HG03045 (cell line): Measurements from ENCODE around the gene SRRT.
"Not testable (repeated sequence)": the region's sequence is repeated elsewhere in the genome, so short reads cannot be mapped to it uniquely, and the experiment has no call there.

Experiments used
- ATAC-seq: cut with Tn5 transposase; IDR thresholded peaks from one replicate; pipeline ENCODE4 v1.9.1; 2021; ENCODE audit warnings: mild to moderate bottlenecking, moderate library complexity; ENCODE audit not compliant: unreplicated experiment

Gene SRRT

DNA sequence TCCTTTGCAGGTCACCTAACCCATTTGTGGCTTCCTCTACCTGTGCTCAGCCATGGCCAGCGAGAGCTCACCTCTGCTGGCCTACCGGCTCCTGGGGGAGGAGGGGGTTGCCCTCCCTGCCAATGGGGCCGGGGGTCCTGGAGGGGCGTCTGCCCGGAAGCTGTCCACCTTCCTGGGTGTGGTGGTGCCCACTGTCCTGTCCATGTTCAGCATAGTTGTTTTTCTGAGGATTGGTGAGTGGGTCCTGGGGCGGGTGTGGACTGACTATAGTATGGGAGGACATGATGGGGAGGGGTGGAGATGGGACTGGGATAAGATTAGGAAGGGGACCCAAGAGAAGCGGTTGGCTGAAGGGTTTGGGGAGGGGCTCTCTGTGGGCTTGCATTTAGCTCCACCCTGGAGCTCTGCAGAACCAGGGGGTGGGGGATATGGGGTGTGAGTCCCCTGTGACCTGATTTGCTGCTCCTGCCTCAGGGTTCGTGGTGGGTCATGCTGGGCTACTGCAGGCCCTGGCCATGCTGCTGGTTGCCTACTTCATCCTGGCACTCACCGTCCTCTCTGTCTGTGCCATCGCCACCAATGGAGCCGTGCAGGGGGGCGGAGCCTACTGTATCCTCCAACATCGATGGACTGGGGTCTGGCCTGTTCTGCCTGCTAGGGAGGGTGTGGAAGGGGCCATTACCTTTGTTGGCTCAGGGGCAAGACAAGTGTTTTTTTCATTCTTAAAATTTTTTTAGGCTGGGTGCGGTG lies 20.6 kb upstream of the SRRT start:
- ATAC-seq: no peak

DNA sequence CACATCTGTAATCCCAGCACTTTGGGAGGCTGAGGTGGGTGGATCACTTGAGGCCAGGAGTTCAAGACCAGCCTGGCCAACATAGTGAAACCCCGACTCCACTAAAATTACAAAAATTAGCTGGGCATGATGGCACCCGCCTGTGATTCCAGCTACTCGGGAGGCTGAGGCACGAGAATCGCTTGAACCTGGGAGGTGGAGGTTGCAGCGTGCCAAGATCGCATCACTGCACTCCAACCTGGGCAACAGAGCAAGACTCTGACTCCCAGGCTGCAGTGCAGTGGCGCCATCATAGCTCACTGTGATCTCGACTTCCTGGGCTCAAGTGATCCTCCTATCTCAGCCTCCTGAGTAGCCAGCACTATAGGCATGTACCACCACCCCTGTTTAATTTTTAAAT lies 20.0 kb upstream of the SRRT start:
- ATAC-seq: not testable (repeated sequence)

DNA sequence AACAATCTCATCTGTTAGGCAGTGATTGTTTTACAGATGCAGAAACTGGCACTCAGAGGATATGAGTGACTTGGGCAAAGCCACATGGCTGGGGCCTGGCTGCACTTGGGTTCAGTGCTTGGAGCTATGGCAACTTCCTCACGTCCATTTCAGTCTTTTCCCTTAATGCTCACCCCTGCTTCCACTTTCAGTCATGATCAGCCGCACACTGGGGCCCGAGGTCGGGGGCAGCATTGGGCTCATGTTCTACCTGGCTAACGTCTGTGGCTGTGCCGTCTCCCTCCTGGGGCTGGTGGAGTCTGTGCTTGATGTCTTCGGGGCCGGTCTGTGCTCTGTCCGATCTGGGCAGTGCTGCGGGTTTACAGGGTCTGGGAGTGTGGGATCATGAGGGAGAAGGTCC lies 19.4 kb upstream of the SRRT start:
- no peak for ATAC-seq

DNA sequence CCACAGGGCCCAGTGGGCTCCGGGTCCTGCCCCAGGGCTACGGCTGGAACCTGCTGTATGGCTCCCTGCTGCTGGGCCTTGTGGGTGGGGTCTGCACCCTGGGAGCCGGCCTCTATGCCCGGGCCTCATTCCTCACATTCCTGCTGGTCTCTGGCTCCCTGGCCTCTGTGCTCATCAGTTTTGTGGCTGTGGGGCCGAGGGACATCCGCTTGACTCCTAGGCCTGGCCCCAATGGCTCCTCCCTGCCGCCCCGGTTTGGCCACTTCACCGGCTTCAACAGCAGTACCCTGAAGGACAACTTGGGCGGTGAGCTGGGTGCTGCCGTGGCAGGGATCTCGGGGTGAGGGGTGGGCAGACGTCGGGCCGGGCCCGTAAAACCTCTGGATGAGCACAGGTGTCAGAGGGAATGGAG lies 18.0 kb upstream of the SRRT start:
- ATAC-seq: no peak

DNA sequence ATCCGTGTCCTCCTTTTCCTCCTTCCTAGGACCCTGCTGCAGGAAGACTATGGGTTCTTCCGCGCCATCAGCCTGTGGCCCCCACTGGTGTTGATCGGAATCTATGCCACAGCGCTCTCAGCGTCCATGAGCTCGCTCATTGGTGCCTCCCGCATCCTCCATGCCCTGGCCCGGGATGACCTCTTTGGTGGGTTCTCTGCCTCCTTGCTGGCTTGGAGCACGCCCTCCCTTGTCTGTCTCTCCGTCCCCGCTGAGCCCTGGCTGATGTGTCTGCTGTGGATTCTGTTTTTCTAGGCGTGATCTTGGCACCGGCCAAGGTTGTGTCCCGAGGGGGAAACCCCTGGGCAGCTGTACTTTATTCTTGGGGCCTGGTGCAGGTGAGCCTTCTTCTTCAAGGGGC lies 15.0 kb upstream of the SRRT start:
- ATAC-seq: no peak

DNA sequence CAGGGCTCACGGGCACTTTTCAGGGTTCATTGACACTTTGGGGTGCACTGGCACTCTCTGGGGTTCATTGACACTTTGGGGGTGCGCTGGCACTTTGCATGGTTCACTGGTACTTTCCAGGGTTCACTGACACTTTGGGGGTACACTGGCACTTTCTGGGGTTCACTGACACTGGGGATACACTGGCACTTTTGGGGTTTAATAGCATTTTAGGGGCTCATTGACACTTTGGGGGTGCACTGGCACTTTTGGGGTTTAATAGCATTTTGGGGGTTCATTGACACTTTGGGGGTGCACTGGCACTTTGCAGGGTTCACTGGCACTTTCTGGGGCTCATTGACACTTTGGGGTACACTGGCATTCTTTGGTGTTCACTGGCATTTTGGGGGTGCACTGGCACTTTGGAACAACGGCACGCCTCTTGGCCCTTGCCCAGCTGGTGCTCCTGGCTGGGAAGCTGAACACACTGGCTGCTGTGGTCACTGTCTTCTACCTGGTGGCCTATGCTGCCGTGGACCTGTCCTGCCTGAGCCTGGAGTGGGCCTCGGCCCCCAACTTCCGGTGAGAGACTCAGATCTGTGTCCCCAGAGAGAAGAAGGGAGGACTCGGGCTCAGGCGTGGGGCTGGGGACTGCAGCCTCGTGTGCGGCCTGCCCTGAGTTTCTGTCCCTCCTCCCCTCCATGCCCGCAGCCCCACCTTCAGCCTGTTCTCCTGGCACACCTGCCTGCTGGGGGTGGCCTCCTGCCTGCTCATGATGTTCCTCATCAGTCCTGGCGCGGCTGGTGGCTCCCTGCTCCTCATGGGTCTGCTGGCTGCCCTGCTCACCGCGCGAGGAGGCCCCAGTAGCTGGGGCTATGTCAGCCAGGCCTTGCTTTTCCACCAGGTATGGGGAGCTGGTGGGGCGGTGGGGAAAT lies 13.9 kb upstream of the SRRT start:
- ATAC-seq: no peak

DNA sequence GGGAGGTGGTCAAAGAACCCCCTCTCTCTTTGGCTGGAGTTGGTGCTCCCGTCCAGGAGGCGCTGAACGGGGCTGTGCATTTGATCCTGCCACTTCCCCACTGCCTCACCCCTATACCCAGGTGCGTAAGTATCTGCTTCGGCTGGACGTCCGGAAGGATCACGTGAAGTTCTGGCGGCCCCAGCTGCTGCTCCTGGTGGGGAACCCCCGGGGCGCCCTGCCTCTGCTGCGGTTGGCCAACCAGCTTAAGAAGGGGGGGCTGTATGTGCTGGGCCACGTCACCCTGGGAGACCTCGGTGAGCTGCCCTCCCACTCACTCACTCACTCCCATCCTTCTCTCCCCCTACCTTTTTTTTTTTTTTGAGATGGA lies 13.3 kb upstream of the SRRT start:
- no peak for ATAC-seq

DNA sequence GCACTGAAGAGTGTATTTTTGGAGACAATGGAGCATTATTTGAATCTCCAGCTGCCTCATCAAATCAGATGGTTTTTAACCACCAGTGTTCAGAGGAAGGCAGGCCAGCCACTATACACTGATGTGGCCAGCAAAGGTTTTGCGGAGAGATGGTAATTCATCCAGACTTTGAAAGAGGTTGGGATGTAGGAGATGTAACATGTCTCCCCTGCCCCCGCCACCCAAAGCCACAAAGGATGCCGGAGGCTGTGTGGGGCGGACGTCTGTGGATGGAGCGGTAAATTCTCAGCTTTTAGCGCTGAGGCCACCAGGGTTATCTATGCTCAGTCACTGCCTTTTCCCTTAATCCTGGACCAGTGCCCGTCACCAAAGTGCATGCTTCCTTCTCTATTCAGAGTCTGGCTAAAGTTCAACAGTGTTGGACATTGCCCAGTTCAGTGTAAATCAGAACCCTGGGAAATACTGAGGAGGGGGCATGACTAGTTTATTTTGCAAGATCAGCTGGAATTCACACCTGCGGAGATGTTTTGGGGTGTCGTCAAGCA lies 11.4 kb upstream of the SRRT start:
- ATAC-seq: no peak

DNA sequence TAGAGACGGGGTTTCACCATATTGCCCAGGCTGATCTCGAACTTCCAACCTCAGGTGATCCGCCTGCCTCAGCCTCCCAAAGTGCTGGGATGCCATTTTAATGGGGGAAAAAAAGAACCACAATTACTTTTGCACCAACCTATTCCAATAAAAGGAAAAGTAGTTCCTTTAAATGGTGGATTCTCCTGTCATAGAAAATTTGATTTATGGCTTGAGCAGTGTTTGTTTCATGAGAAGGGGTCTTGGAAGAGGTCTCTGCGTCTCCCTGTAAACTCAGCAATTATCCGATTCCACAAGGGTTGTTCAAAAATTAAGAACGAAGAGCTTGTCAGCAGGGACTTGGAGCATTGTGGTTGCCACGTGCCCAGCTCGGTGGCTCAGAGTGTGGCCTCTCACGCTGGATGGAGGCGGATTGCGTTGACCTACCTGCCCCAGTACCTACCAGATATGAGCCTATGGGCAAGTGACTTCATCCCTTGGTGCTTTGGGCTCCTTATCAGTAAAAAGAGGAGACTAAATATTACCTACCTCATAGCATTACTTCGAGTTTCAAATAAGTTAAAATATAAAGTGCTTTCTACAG lies 10.5 kb upstream of the SRRT start:
- no peak for ATAC-seq

DNA sequence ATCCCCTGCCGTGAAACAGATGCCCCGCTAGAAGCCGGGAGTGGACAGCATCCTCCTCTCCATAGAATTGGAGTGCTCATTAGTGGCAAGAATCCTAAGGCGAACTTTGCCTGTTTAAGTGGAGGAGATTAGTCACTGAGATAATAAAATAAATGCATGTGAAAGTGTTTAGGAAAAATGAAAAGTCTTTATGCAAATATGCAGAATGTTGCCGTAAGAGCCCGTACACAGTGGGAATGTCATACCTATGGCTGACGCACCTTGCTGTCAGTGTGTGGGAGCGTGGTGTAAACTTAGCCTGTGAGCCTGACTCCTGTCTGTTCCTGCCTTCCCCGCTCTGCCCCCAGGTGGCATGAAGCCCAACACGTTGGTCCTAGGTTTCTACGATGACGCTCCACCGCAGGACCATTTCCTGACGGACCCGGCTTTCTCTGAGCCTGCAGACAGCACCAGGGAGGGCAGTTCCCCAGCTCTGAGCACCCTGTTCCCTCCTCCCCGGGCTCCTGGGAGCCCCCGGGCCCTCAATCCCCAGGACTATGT lies 9.5 kb upstream of the SRRT start:
- no peak for ATAC-seq

DNA sequence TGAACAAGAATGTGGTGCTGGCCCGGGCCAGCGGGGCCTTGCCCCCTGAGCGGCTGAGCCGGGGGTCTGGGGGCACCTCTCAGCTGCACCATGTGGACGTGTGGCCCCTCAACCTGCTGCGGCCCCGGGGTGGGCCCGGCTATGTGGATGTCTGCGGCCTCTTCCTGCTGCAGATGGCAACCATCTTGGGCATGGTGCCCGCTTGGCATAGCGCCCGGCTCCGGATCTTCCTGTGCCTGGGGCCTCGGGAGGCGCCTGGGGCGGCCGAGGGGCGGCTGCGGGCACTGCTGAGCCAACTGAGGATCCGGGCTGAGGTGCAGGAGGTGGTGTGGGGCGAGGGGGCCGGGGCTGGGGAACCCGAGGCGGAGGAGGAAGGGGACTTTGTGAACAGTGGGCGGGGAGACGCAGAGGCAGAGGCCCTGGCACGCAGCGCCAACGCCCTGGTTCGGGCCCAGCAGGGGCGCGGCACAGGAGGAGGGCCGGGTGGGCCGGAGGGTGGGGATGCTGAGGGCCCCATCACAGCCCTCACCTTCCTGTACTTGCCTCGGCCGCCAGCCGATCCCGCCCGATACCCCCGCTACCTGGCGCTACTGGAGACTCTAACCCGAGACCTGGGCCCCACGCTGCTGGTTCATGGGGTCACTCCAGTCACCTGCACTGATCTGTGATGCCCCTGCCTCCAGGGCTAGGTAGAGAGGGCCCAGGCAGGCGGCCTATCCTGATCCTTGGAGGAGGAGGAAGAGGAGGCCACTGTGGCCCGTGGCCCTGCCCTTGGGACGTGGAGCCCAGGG lies 8.8 kb upstream of the SRRT start:
- no peak for ATAC-seq

DNA sequence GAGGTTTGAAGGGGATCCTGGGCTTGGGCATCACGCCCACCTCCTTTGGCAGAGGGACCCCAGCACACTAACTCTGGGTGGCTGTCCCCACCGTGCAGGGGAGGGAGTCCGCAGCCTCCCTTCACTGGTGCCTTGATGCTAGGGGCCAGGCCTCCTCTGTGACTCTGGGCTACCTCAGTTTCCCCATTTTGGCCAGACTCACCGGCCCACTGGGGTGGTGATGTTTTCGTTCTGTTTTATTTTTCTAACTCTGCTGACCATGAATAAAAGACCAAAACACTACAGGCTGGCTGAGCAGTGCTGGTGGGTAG lies 8.2 kb upstream of the SRRT start:
- no peak for ATAC-seq

DNA sequence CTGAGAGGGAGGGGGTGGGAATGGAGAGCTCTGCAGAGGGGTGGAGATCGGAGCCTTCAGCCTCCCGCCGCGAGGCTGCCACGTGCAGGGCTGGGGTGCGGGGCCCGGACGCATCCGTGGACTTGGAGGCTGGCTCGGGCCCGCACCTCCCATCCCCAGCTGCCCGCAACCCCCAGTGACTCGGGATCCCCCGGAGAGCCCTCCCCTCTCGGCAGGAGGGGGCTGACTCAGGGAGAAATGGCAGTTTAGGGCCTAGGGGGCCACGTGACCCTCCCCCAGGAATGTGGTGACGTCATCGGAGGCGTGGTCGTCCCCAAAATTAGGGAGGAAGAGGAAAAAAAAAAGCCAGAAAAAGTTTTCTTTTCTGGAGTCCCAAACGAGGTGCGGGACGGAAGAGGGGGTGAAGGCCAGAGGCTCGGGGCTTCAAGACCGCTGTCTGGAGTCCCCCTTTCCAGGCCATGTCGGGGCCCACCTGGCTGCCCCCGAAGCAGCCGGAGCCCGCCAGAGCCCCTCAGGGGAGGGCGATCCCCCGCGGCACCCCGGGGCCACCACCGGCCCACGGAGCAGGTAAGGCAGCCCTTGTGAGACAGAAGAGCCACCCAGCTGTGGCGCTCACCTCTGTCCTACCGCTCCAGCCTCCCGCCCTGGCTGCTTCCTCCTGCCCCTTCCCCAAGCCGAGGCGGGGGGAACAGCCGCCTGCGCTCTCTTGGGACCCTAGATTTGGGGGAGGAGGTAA lies 7.7 kb upstream of the SRRT start, which contains the start of gene TRIP6:
TRIP6 (plus strand) TSS at position 348 of the 736 bp plus-strand sequence; CDS start at position 459, 111 bp downstream.
- peak; percentile 45 for ATAC-seq

DNA sequence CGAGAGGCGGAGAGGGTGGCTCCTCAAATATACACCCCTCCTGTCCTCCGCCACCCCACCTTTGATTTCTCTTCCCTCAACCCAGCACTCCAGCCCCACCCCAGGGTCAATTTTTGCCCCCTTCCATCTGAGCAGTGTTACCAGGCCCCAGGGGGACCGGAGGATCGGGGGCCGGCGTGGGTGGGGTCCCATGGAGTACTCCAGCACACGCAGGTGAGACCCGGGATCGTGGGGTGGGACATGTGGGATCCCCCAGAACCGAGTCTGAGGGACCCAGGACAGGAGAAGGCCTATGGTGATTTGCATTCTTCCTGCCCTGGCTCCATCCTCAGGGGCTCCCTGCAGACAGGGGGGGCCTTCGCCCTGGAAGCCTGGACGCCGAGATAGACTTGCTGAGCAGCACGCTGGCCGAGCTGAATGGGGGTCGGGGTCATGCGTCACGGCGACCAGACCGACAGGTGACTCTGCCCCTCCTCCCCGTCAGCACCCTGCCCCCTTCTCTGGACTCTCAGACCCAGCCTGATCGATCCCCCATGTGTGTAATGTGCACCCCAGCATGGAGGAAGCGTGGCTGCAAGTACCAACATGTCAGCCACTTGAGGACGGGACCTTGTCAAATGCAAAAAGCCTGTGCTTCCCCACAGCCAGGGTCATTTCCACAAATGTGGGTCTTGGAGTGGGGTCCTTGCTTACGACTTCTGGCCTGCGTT lies 7.0 kb upstream of the SRRT start:
- ATAC-seq: peak; percentile 18

DNA sequence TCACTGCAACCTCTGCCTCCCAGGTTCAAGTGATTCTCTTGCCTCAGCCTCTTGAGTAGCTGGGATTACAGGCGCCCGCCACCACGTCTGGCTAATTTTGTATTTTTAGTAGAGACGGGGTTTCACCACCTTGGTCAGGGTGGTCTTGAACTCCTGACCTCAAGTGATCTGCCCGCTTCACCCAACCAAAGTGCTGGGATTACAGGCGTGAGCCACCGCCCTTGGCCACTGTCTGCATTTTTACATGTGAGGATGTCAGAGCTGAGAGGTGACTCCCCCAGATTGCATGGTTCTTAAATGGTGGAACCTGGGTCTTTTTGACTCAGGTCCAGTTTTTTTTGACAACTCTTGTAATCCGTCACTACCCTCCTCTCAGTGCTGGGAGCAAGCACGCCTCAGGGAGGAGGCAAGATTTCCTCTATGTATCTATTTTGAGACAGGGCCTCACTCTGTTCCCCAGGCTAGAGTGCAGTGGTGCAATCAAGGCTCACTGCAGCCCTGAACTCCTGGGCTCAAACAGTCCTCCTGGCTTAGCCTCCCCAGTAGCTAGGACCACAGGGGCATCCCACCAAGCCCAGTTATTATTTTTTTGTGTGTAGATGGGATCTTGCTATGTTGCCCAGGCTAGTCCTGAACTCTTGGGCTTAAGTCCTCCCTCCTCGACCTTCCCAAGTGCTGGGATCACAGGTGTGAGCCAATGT lies 1.2 kb upstream of the SRRT start:
- ATAC-seq: no peak

DNA sequence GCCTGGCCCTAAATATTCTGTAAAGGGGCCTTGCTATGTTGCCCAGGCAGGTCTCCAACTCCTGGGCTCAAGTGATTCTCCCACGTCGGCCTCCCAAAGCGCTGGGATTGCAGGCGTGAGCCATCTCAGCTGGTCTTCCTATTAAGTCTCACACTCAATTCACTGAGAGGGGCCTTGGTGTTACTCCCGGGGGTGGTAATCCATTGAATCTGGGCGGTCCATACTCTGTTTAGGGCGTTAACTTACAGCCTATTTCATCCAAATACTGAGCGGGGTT lies 665 bp upstream of the SRRT start:
- ATAC-seq: no peak

DNA sequence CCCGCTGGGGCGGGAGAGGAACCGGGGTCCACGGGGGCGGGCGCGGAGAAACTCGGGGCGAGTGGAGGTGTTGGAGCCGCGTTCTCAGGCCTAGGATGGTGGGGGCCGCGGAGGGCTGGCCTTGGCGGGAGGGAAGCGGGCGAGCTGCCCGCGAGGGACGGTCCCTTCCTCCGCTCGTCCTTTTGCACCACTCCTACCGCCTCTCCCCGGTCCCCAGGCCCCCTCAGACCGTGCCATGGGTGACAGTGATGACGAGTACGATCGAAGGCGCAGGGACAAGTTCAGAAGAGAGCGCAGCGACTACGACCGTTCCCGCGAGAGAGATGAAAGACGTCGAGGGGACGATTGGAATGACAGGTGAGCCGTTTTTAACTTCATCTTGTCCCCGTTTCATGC lies 451 bp downstream of the SRRT start:
- ATAC-seq: peak; percentile 31

DNA sequence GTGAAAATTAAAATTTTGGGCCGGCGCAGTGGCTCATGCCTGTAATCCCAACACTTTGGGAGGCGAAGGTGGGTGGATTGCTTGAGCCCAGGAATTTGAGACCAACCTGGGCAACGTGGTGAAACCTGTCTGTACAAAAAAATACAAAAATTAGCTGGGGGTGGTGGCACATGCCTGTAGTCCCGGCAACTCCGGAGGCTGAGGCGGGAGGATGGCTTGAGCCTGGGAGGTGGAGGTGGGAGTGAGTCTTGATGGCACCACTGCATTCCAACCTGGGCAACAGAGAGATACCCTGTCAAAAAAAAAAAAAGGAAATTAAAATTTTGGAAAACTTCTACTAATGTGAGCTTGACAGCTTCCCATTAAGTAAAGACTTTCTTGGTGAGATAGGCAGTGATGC lies 3.1 kb downstream of the SRRT start:
- ATAC-seq: no peak

DNA sequence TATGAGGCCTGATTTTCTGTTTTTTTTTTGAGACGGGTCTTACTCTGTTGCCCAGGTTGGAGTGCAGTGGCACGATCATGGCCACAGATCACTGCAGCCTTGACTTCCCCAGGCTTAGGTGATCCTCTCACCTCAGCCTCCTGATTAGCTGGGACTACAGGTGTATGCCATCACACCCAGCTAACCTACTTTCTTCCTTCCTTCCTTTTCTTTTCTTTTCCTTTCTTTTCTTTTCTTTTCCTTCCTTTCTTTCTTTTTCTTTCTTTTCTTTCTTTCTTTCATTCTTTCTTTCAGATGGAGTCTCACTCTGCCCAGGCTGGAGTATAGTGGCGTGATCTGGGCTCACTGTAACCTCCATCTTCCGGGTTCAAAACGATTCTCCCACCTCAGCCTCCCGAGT lies 3.8 kb downstream of the SRRT start:
- no peak for ATAC-seq
